ENCODE results near the gene ULK4. TPM values are rescaled to one million over a fixed set of nuclear protein-coding genes. Genes with fewer than 3 reads are reported as not detected.
"Not testable (repeated sequence)": the region's sequence is repeated elsewhere in the genome, so short reads cannot be mapped to it uniquely, and the experiment has no call there.

ULK4 gene
- total RNA-seq, 2 experiments from 2014 or later = 9.5 to 10.8 TPM

DNA sequence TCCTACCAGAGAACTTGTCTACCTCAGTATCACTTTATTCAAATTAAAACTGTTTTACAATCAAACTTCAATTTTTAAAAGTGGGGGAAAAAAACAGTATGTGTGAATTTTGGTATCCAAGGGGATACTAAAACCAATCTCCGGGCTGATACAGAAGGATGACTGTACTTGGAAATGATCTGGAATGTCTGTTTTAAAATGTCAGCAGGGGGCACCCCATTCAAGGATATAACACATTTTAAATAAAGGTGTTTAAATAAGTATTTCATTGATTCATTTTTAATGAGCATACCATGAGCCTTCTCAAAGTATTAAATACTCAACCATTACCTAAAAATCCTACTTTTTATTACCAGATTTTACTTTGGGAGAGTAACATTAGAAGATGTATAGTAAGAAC, 67.9 kb downstream of the ULK4 start:
- no peak overlapping the region for H3K27ac Mint-ChIP-seq
- peaks cover 12% of the 10 kb centered on the region for H3K36me3 Mint-ChIP-seq
- H3K4me3 Mint-ChIP-seq = no peak overlapping the region
- no peak for DNase-seq
- intact Hi-C loops (cut with micrococcal nuclease) = loop anchor here (1.0 to 2.0 kb wide), 2 partner anchors 205 to 297 kb away; no protein-coding TSS in a partner anchor
- CTCF ChIA-PET = interaction anchor here (5.2 to 5.3 kb wide), 2 partner anchors 205 to 297 kb away, joined by 32 to 40 read pairs; no protein-coding TSS in a partner anchor
- no peaks in the 10 kb centered on the region for H3K27me3 Mint-ChIP-seq
- no peaks in the 10 kb centered on the region for H3K4me1 Mint-ChIP-seq (ENCODE audit: low read depth)
- POLR2A ChIA-PET = no interaction called here
- peaks cover 11% of the 10 kb centered on the region for H3K9me3 Mint-ChIP-seq

DNA sequence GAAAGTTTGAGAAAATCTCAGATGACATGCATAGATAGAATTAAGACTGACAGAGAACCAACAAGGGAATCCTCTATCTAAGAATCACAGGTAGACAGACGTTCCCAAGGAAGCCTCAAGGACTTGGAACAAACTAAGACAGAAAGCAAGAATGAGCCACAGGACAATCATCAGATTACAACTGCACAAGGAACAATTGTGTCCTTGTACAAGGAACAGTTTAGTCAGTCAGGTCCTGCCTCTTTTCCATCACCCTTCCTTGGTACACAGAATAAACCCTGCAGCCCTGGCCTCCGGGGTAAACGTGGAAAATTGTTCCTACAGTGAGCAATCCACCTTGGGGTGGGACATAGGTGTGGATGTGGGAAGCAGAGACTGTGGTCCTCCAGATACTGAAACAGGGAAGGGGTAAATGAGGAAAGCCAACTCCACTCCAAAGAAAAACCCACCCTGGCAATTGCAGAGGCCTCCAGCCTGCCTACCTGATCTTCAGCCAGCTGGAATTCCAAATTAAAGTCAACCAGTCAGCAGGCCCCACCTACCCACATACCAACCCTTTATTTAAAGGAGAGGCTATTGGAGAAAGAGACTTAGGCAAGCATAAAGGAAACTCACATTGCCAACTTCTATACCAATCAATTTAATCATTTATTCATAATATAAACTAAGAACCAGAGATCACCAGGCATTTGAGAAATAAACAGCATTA, 73.4 kb downstream of the ULK4 start:
- Mint-ChIP-seq H3K4me3 (no peak overlapping the region), H3K27ac (no peak overlapping the region), H3K4me1 (ENCODE audit: low read depth) (no peaks in the 10 kb centered on the region), H3K9me3 (peaks cover 11% of the 10 kb centered on the region), H3K36me3 (peaks cover 11% of the 10 kb centered on the region), H3K27me3 (no peaks in the 10 kb centered on the region)
- ChIA-PET POLR2A (no interaction called here), CTCF (no interaction called here)
- DNase-seq = no peak
- intact Hi-C loops (cut with micrococcal nuclease) = no loop called here

DNA sequence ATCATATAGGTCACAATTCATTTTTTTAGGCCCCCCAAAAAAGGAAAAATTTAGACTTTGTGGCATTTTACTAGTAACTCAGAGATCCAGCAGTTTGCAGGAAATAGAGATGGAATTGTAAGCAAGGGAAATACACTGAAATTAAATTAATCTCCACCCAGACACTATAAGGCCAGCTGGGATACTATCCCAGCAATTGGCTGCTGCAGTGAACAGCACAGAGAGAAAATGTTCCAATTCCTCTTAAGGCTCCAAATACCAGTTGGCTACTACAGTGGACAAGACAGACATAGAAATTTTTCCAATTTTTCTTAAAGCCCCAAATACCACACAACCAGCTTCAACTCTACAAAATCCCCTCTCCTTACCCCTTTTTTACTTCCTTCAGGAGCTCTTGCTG, 78.9 kb downstream of the ULK4 start:
- H3K4me3 Mint-ChIP-seq = no peak overlapping the region
- no peaks in the 10 kb centered on the region for H3K4me1 Mint-ChIP-seq (ENCODE audit: low read depth)
- ChIA-PET CTCF (interaction anchor here (0.7 to 4.7 kb wide), 7 partner anchors 217 to 1305 kb away, joined by 3 to 30 read pairs (median 9); no protein-coding TSS in a partner anchor), POLR2A (no interaction called here)
- no peak overlapping the region for H3K27ac Mint-ChIP-seq
- intact Hi-C loops (cut with micrococcal nuclease) = loop anchor here (5.0 kb wide), 1 partner anchor 186 kb away; no protein-coding TSS in a partner anchor
- no peaks in the 10 kb centered on the region for H3K9me3 Mint-ChIP-seq
- no peak for DNase-seq
- no peaks in the 10 kb centered on the region for H3K27me3 Mint-ChIP-seq
- H3K36me3 Mint-ChIP-seq = no peaks in the 10 kb centered on the region

DNA sequence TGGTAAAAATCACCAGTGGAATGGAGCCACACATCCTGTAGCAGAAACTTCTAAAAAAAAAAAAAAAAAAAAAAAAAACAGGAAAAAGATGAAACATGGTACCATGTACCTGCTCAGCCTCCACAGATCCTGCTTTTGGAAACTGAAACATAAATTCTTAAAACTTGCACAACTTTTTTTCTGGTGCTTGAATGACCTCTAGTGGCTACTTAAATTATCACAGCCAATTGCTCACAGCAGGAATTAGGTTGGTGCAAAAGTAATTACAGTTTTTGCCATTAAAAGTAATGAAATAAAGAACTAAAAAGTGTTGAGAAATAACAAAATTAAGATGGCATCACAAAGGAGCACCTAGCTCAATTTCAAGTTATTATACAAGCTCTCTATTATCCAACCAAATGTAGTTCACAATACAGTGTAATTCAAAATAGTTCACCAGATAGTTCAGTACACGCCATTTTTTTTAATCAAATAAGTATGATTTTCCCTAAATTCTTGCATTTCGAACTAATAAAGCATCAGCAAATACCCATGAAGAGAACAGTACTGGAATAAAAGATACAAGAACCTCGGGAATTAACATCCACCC, 80.6 kb downstream of the ULK4 start:
- POLR2A ChIA-PET = no interaction called here
- intact Hi-C loops (cut with micrococcal nuclease) = loop anchor here (1.0 to 5.0 kb wide), 4 partner anchors 184 to 1554 kb away; no protein-coding TSS in a partner anchor
- DNase-seq = no peak
- Mint-ChIP-seq H3K27me3 (no peaks in the 10 kb centered on the region), H3K4me3 (no peak overlapping the region), H3K9me3 (no peaks in the 10 kb centered on the region), H3K27ac (no peak overlapping the region), H3K36me3 (no peaks in the 10 kb centered on the region), H3K4me1 (ENCODE audit: low read depth) (no peaks in the 10 kb centered on the region)
- CTCF ChIA-PET = interaction anchor here (0.6 to 4.7 kb wide), 7 partner anchors 198 to 1303 kb away, joined by 3 to 30 read pairs (median 5); no protein-coding TSS in a partner anchor

DNA sequence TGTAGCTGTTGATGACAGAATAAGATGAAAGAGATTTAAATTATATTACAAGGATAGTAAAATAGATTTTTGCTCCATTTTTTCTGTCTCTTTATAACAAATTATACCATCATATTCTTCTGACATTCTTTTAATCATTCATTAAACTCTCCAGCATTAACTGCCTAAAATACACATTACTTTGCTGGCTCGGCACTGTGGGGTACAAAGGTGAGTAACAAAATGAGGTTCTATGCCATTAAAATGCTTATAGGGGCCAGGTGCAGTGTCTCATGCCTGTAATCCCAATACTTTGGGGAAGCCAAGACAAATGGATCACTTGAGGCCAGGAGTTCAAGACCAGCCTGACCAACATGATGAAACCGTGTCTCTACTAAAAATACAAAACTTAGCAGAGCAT, 81.5 kb downstream of the ULK4 start:
- Mint-ChIP-seq H3K27ac (no peak overlapping the region), H3K9me3 (no peaks in the 10 kb centered on the region)
- intact Hi-C loops (cut with micrococcal nuclease) = loop anchor here (5.0 kb wide), 1 partner anchor 183 kb away; no protein-coding TSS in a partner anchor

DNA sequence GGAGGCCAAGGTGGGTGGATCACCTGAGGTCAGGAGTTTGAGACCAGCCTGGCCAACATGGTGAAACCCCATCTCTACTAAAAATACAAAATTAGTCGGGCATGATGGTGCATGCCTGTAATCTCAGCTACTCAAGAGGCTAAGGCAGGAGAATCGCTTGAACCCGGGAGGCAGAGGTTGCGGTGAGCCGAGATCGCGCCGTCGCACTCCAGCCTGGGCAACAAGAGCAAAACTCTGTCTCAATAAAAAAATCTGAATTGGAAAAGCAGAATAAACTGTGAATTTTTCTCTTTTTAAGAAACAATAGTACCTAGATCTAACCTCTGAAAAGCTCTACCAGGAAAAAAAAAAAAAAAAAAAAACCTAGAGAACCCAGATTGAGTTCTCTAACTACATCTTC, 84.2 kb downstream of the ULK4 start:
- H3K9me3 Mint-ChIP-seq = not testable (repeated sequence)

More for the DNA sequence above, 81.5 kb downstream of the ULK4 start:
- DNase-seq = no peak
- Mint-ChIP-seq H3K4me1 (ENCODE audit: low read depth) (no peaks in the 10 kb centered on the region), H3K27me3 (no peaks in the 10 kb centered on the region), H3K4me3 (no peak overlapping the region), H3K36me3 (no peaks in the 10 kb centered on the region)
- ChIA-PET POLR2A (no interaction called here), CTCF (interaction anchor here (0.9 to 4.7 kb wide), 7 partner anchors 9 to 1300 kb away, joined by 3 to 30 read pairs (median 3); no protein-coding TSS in a partner anchor)

DNA sequence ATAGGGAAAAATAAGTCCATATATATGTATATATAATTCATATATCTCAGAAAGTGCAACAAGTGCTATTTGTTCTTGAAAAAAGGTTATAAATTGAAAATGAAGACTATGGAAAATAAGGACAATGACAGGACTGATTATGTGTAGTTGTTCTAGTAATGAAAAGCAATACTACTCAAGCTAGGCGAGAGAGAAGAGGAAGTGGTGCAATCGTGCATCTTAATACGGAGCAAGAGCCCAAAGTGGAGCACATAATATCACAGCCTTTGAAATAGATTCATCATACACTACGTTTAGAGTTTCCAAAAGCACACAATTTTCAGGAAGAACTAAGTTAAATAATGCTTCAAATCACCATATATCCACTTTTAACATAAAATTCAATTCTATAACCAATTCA, 87.9 kb downstream of the ULK4 start:
- no peaks in the 10 kb centered on the region for H3K4me1 Mint-ChIP-seq (ENCODE audit: low read depth)
- intact Hi-C loops (cut with micrococcal nuclease) = no loop called here
- peaks cover 5% of the 10 kb centered on the region for H3K36me3 Mint-ChIP-seq
- H3K27me3 Mint-ChIP-seq = no peaks in the 10 kb centered on the region
- DNase-seq = no peak
- POLR2A ChIA-PET = no interaction called here
- CTCF ChIA-PET = interaction anchor here (0.6 to 0.7 kb wide), 3 partner anchors 226 to 1289 kb away, joined by 3 read pairs; no protein-coding TSS in a partner anchor
- H3K4me3 Mint-ChIP-seq = no peak overlapping the region
- H3K9me3 Mint-ChIP-seq = no peaks in the 10 kb centered on the region
- no peak overlapping the region for H3K27ac Mint-ChIP-seq

More for the DNA sequence above, 84.2 kb downstream of the ULK4 start:
- DNase-seq; CTCF ChIA-PET; H3K27ac Mint-ChIP-seq; POLR2A ChIA-PET; H3K36me3 Mint-ChIP-seq; H3K4me3 Mint-ChIP-seq; H3K27me3 Mint-ChIP-seq; H3K4me1 Mint-ChIP-seq (ENCODE audit: low read depth); intact Hi-C loops (cut with micrococcal nuclease): not testable (repeated sequence)

DNA sequence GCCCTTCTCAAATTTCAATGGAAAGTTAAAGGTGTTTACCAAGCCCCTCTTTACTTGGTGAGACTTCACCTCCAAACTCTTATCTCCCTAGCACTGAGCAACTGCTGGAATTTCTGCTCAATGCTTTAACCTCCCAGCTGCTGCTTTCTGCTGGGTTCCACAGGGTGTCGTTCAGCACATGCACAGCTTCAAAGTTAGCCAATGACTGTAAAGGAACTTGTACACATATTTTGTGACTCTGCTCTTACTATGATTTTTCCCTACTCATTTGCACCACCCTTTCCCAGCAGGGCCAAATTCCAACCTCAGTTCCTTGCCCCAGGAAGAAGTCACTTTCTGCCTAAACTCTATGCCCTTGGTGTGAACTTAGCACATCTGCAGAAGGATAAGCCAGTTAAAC, 89.7 kb downstream of the ULK4 start:
- ChIA-PET CTCF (interaction anchor here (0.6 to 1.4 kb wide), 2 partner anchors 8 to 82 kb away, joined by 3 read pairs; no protein-coding TSS in a partner anchor), POLR2A (no interaction called here)
- DNase-seq = no peak
- Mint-ChIP-seq H3K27me3 (no peaks in the 10 kb centered on the region), H3K27ac (no peak overlapping the region), H3K4me3 (no peak overlapping the region), H3K9me3 (no peaks in the 10 kb centered on the region), H3K36me3 (peaks cover 5% of the 10 kb centered on the region), H3K4me1 (ENCODE audit: low read depth) (no peaks in the 10 kb centered on the region)
- intact Hi-C loops (cut with micrococcal nuclease) = no loop called here

DNA sequence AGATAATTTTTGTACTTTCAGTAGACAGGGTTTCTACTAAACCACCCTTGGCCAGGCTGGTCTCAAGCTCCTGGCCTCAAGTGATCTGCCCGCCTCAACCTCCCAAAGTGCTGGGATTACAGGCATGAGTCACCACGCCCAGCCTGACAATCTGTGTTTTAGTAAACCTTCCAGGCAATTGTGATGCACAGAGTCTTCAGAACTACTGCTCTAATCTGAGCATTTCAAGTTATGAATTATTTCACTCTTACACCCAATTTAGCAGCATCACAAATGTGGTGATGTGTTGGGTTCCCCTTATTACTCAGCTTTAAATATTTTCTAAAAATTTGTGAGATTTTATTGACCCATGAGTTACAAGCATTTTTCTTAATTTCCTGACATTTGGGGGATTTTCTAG, 94.4 kb downstream of the ULK4 start:
- H3K4me1 Mint-ChIP-seq (ENCODE audit: low read depth) = no peaks in the 10 kb centered on the region
- intact Hi-C loops (cut with micrococcal nuclease) = no loop called here
- CTCF ChIA-PET = no interaction called here

DNA sequence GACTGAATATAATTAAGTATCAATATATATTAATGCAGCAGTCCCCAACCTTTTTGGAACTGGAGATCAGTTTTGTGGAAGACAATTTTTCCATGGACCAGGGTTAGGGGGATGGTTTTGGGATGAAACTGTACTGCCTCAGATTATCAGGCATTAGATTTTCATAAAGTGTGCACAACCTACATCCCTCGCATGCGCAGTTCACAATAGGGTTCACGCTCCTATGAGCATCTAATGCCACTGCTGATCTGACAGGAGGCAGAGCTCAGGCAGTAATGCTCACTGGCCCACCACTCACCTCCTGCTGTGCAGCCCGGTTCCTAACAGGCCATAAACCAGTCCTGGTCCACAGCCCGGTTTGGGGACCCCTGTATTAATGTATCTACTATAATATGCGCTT, 95.6 kb downstream of the ULK4 start:
- H3K27ac Mint-ChIP-seq = no peak overlapping the region
- H3K4me1 Mint-ChIP-seq (ENCODE audit: low read depth) = no peaks in the 10 kb centered on the region
- H3K36me3 Mint-ChIP-seq = peaks cover 8% of the 10 kb centered on the region
- CTCF ChIA-PET = no interaction called here
- intact Hi-C loops (cut with micrococcal nuclease) = no loop called here
- H3K4me3 Mint-ChIP-seq = no peak overlapping the region
- no peak for DNase-seq
- no peaks in the 10 kb centered on the region for H3K27me3 Mint-ChIP-seq
- no peaks in the 10 kb centered on the region for H3K9me3 Mint-ChIP-seq
- POLR2A ChIA-PET = no interaction called here

More for the DNA sequence above, 94.4 kb downstream of the ULK4 start:
- Mint-ChIP-seq H3K4me3 (no peak overlapping the region), H3K9me3 (no peaks in the 10 kb centered on the region), H3K27me3 (no peaks in the 10 kb centered on the region), H3K36me3 (peaks cover 5% of the 10 kb centered on the region), H3K27ac (no peak overlapping the region)
- POLR2A ChIA-PET = no interaction called here
- no peak for DNase-seq

DNA sequence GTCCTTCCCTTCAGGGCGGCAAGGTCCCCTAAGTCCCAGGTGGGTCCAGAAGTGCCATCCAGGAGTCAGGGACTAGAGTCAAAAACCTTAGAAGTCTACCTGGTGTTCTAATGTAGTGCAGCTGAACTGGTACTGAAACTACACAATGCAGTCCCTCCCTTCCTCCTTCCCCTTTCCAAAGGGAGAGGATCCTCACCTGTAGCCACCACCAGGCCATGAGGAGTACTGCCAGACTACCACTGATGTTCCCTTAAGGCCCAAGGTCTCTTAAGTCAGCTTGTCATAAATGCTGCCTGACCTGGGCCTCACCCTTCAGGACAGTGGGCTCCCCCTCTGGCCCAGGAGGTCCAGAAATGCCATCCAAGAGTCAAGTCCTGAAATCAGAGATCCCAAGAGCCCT, 98.9 kb downstream of the ULK4 start:
- CTCF ChIA-PET = no interaction called here
- peaks cover 17% of the 10 kb centered on the region for H3K36me3 Mint-ChIP-seq
- H3K9me3 Mint-ChIP-seq = no peaks in the 10 kb centered on the region
- no peaks in the 10 kb centered on the region for H3K4me1 Mint-ChIP-seq (ENCODE audit: low read depth)
- no peak overlapping the region for H3K4me3 Mint-ChIP-seq
- no peaks in the 10 kb centered on the region for H3K27me3 Mint-ChIP-seq
- POLR2A ChIA-PET = no interaction called here
- no peak for DNase-seq
- intact Hi-C loops (cut with micrococcal nuclease) = no loop called here
- H3K27ac Mint-ChIP-seq = no peak overlapping the region

DNA sequence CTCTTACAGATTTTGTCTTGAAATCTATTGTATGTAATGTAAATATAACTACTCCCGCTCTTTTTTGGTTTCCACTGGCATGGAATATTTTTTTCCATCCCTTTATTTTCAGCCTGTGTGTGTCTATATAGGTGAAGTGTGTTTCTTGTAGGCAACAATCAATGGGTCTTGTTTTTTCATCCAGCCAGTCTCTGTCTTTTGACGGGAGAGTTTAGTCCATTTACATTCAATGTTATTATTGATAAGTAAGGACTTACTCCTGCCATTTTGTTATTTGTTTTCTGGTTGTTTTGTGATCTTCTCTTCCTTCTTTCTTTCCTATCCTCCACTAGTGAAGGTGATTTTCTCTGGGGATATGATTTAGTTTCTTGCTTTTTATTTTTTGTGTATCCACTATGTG, 101.4 kb downstream of the ULK4 start:
- H3K4me3 Mint-ChIP-seq; H3K27ac Mint-ChIP-seq; POLR2A ChIA-PET; H3K9me3 Mint-ChIP-seq; CTCF ChIA-PET; H3K4me1 Mint-ChIP-seq (ENCODE audit: low read depth); intact Hi-C loops (cut with micrococcal nuclease); H3K27me3 Mint-ChIP-seq; DNase-seq: not testable (repeated sequence)
- peaks cover 17% of the 10 kb centered on the region for H3K36me3 Mint-ChIP-seq

Data from activated CD4-positive, alpha-beta memory T cell treated with anti-CD3 and anti-CD28 coated beads for 36 hours (primary cell).